ENCODE results near the gene SAP30BP.

SAP30BP gene

GRCh38 chr17:75666959-75667790, at the start of gene SAP30BP, which contains the start of gene RECQL5:
Gene SAP30BP (plus strand): TSS chr17:75667338. CDS start chr17:75667373, 35 bp downstream.
Gene RECQL5 (minus strand): TSS chr17:75667154. CDS start chr17:75666557, 597 bp downstream.
- H3K9me3 ChIP-seq (ENCODE audit: control insufficient read depth, insufficient read depth, low read length) = no peaks in the 10 kb centered on the region
- peak within 1 kb of the TSS; percentile 76 for H3K9ac ChIP-seq (ENCODE audit: low read depth, low read length)
- peaks cover 26% of the 10 kb centered on the region for H3K36me3 ChIP-seq (ENCODE audit: insufficient read depth, low read length)
- H3K4me1 ChIP-seq (ENCODE audit: insufficient read depth, low read length) = no peaks in the 10 kb centered on the region

GRCh38 chr17:75617675-75618074, 49.5 kb upstream of the SAP30BP start:
- Histone ChIP-seq H3K9ac (ENCODE audit: low read depth, low read length) (no peak overlapping the region), H3K4me1 (ENCODE audit: insufficient read depth, low read length) (no peaks in the 10 kb centered on the region), H3K9me3 (ENCODE audit: control insufficient read depth, insufficient read depth, low read length) (no peaks in the 10 kb centered on the region), H3K36me3 (ENCODE audit: insufficient read depth, low read length) (no peaks in the 10 kb centered on the region)

- Histone ChIP-seq H3K9ac (ENCODE audit: low read depth, low read length) (no peak overlapping the region), H3K36me3 (ENCODE audit: insufficient read depth, low read length) (no peaks in the 10 kb centered on the region), H3K4me1 (ENCODE audit: insufficient read depth, low read length) (no peaks in the 10 kb centered on the region), H3K9me3 (ENCODE audit: control insufficient read depth, insufficient read depth, low read length) (no peaks in the 10 kb centered on the region)
Observed at GRCh38 chr17:75619506-75620431, 47.4 kb upstream of the SAP30BP start.

GRCh38 chr17:75621489-75621888, 45.6 kb upstream of the SAP30BP start:
- no peaks in the 10 kb centered on the region for H3K9me3 ChIP-seq (ENCODE audit: control insufficient read depth, insufficient read depth, low read length)
- no peaks in the 10 kb centered on the region for H3K4me1 ChIP-seq (ENCODE audit: insufficient read depth, low read length)
- no peaks in the 10 kb centered on the region for H3K36me3 ChIP-seq (ENCODE audit: insufficient read depth, low read length)
- H3K9ac ChIP-seq (ENCODE audit: low read depth, low read length) = no peak overlapping the region

- H3K4me1 ChIP-seq (ENCODE audit: insufficient read depth, low read length) = no peaks in the 10 kb centered on the region
- no peak overlapping the region for H3K9ac ChIP-seq (ENCODE audit: low read depth, low read length)
- H3K9me3 ChIP-seq (ENCODE audit: control insufficient read depth, insufficient read depth, low read length) = no peaks in the 10 kb centered on the region
- no peaks in the 10 kb centered on the region for H3K36me3 ChIP-seq (ENCODE audit: insufficient read depth, low read length)
Observed at GRCh38 chr17:75622076-75622475, 45.1 kb upstream of the SAP30BP start.

GRCh38 chr17:75622771-75623273, 44.3 kb upstream of the SAP30BP start:
- Histone ChIP-seq H3K9ac (ENCODE audit: low read depth, low read length) (no peak overlapping the region), H3K4me1 (ENCODE audit: insufficient read depth, low read length) (no peaks in the 10 kb centered on the region), H3K9me3 (ENCODE audit: control insufficient read depth, insufficient read depth, low read length) (no peaks in the 10 kb centered on the region), H3K36me3 (ENCODE audit: insufficient read depth, low read length) (no peaks in the 10 kb centered on the region)

GRCh38 chr17:75623386-75623785, 43.8 kb upstream of the SAP30BP start:
- H3K36me3 ChIP-seq (ENCODE audit: insufficient read depth, low read length) = no peaks in the 10 kb centered on the region
- H3K9me3 ChIP-seq (ENCODE audit: control insufficient read depth, insufficient read depth, low read length) = no peaks in the 10 kb centered on the region
- H3K4me1 ChIP-seq (ENCODE audit: insufficient read depth, low read length) = no peaks in the 10 kb centered on the region
- H3K9ac ChIP-seq (ENCODE audit: low read depth, low read length) = no peak overlapping the region

GRCh38 chr17:75624021-75624420, 43.1 kb upstream of the SAP30BP start:
- Histone ChIP-seq H3K9me3 (ENCODE audit: control insufficient read depth, insufficient read depth, low read length) (no peaks in the 10 kb centered on the region), H3K4me1 (ENCODE audit: insufficient read depth, low read length) (no peaks in the 10 kb centered on the region), H3K36me3 (ENCODE audit: insufficient read depth, low read length) (no peaks in the 10 kb centered on the region), H3K9ac (ENCODE audit: low read depth, low read length) (no peak overlapping the region)

GRCh38 chr17:75624714-75625345, 42.3 kb upstream of the SAP30BP start:
- Histone ChIP-seq H3K9ac (ENCODE audit: low read depth, low read length) (no peak overlapping the region), H3K4me1 (ENCODE audit: insufficient read depth, low read length) (no peaks in the 10 kb centered on the region), H3K36me3 (ENCODE audit: insufficient read depth, low read length) (no peaks in the 10 kb centered on the region), H3K9me3 (ENCODE audit: control insufficient read depth, insufficient read depth, low read length) (no peaks in the 10 kb centered on the region)

GRCh38 chr17:75625813-75626486, 41.2 kb upstream of the SAP30BP start:
- Histone ChIP-seq H3K9me3 (ENCODE audit: control insufficient read depth, insufficient read depth, low read length) (no peaks in the 10 kb centered on the region), H3K9ac (ENCODE audit: low read depth, low read length) (no peak overlapping the region), H3K4me1 (ENCODE audit: insufficient read depth, low read length) (no peaks in the 10 kb centered on the region), H3K36me3 (ENCODE audit: insufficient read depth, low read length) (no peaks in the 10 kb centered on the region)

- Histone ChIP-seq H3K9ac (ENCODE audit: low read depth, low read length) (no peak overlapping the region), H3K4me1 (ENCODE audit: insufficient read depth, low read length) (no peaks in the 10 kb centered on the region), H3K36me3 (ENCODE audit: insufficient read depth, low read length) (no peaks in the 10 kb centered on the region; the same call in 1 of the 2 replicates), H3K9me3 (ENCODE audit: control insufficient read depth, insufficient read depth, low read length) (no peaks in the 10 kb centered on the region)
Observed at GRCh38 chr17:75626496-75627038, 40.6 kb upstream of the SAP30BP start.

GRCh38 chr17:75627094-75627493, 40.0 kb upstream of the SAP30BP start:
- H3K36me3 ChIP-seq (ENCODE audit: insufficient read depth, low read length) = no peaks in the 10 kb centered on the region; the same call in 1 of the 2 replicates
- H3K4me1 ChIP-seq (ENCODE audit: insufficient read depth, low read length) = no peaks in the 10 kb centered on the region

GRCh38 chr17:75628425-75628824, 38.7 kb upstream of the SAP30BP start:
- Histone ChIP-seq H3K4me1 (ENCODE audit: insufficient read depth, low read length) (peaks cover 5% of the 10 kb centered on the region), H3K9me3 (ENCODE audit: control insufficient read depth, insufficient read depth, low read length) (no peaks in the 10 kb centered on the region)

More at GRCh38 chr17:75627094-75627493, 40.0 kb upstream of the SAP30BP start:
- Histone ChIP-seq H3K9me3 (ENCODE audit: control insufficient read depth, insufficient read depth, low read length) (no peaks in the 10 kb centered on the region), H3K9ac (ENCODE audit: low read depth, low read length) (no peak overlapping the region)

More at GRCh38 chr17:75628425-75628824, 38.7 kb upstream of the SAP30BP start:
- H3K36me3 ChIP-seq (ENCODE audit: insufficient read depth, low read length) = no peaks in the 10 kb centered on the region; the same call in 1 of the 2 replicates
- H3K9ac ChIP-seq (ENCODE audit: low read depth, low read length) = no peak overlapping the region
